ENCODE data around the gene PLVAP.
A peak's percentile ranks its signal among the peaks of the same experiment; 100 is the strongest.

The PLVAP gene
- 0 to 0.24 reads per million in 2 donors for total RNA-seq

- DNase-seq = no peak
Measured at GRCh38 chr19:17376935-17377600, at the start of gene PLVAP. TSS of gene PLVAP (minus strand) at chr19:17377342. CDS start at chr19:17377288, 54 bp downstream.

DNA sequence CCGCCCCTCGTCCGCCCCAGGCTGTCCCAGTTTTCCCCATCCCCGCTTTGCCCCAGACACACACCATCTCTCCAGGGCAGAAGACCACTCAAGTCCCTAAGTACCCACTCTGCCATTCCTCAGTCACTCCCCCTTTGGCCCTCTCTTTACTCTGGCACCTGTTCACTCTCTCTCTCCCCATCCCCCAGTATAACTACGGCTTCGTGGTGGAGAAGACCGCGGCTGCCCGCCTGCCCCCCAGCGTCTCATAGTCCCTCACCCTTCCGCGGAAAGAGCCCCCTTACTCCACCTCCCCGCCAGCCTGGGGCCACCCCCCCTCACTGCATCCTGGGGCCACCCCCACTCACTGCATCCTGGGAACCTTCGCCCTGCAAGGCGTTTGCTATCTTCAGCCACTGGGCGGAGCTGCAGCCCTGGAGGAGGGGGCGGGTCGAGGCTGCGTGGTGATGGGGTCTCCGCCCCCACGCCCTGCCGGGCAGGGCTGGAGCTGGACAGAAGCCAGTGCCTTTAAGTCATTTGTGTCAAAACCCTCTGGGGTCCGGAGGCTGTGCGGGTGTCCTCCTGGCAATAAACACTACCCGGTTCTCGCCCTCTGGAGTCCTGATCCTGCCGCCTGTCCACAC is 47.7 kb upstream of the PLVAP start:
- DNase-seq = no peak

DNA sequence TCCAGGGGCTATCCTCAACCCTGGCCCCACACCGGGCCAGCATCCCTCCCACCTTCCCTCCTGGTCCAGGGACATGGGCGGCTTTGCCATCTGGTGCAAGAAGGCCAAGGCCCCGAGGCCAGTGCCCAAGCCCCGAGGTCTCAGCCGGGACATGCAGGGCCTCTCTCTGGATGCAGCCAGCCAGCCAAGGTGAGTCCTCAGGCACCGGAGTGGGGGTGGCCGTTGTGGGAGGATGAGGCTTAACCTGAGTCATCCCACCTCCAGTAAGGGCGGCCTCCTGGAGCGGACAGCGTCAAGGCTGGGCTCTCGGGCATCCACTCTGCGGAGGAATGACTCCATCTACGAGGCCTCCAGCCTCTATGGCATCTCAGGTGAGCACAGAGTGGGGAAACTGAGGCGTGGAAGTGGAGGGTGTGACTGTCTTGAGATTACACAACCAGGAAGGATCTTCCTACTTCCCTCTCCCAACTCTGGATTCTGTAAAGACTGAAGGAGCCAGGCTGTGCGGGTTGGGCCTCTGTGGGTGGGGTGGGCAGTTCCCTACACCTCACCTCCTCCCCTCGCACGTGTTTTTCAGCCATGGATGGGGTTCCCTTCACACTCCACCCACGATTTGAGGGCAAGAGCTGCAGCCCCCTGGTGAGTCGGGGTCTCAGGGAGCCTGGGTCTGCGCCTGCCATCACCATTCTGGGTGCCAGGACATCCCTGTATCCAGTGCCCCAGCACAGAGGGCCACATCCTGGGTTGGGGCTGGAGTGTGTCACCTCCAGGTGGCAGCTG is 46.5 kb upstream of the PLVAP start:
- DNase-seq = no peak

- DNase-seq = no peak
Measured at GRCh38 chr19:17421942-17422341, 44.8 kb upstream of the PLVAP start.

DNA sequence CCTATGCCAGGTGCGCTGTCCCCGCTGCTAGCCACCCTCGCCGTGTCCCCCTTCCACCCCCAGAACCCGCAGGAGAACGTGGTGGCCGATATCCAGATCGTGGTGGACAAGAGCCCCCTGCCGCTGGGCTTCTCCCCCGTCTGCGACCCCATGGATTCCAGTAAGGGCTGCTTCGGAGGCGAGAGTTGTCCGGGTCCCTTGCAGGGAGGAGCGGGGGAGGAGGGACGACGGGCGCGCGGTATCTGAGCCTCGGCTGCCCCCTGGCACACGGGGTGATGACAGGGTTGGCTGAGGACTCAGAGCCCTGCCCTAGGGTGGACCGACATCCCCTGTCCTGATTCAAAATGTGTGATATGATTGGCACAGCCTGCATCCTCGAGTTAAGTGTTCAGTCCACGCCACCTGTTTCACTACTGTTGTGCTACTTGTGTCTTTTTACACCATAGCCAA is 43.4 kb upstream of the PLVAP start:
- no peak for DNase-seq

GRCh38 chr19:17419621-17420474 is 42.7 kb upstream of the PLVAP start, which contains the start of gene MVB12A:
TSS of gene MVB12A (plus strand) at chr19:17420047. CDS start at chr19:17420136, 89 bp downstream.
- peak; percentile 91 for DNase-seq

DNA sequence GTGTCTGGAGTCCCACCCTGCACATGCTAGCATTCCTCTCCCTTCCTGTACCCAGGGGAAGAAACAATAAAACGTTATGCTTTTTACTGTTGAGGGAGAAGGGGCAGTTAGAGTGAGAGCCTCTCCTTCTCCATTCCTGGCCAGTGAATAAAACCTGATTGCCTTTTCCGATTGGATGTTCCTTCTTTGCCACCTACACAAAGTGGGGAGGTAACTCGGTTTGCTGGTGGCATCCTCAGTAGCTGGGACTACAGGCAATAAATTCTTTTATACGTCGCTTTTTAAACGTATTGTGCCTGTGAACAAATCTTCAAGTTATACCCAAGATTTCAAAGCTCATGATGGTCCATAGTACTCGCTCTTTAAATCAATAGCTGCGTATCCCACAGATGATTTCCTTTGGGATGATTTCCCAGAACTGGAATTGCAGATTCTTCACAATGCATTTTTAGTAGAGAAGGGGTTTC is 42.0 kb upstream of the PLVAP start:
- DNase-seq = no peak

- DNase-seq = no peak
Measured at GRCh38 chr19:17418710-17419109, 41.6 kb upstream of the PLVAP start.

DNA sequence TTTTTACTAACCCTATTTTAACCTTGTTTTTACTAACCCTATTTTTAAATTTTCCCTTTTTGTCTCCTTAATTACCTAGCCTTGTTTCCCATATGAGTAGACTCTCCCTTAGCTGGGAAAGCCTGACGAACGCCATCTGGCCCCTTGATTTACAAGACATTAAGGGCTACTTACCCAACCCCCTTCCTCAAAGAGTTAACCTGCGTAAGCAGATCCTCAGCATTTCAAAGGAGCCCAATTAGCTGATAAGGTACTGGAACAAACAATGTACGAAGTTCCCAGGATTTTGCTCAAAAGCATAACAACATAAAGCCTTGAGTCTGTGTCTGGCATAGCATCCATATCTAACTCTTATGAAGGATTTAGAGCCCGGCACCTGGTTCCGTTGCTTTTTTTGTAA is 38.0 kb upstream of the PLVAP start:
- no peak for DNase-seq

GRCh38 chr19:17414097-17414496 is 37.0 kb upstream of the PLVAP start:
- DNase-seq = no peak

GRCh38 chr19:17411801-17412200 is 34.7 kb upstream of the PLVAP start:
- DNase-seq = no peak

- no peak for DNase-seq
Measured at GRCh38 chr19:17409990-17410389, 32.8 kb upstream of the PLVAP start.

DNA sequence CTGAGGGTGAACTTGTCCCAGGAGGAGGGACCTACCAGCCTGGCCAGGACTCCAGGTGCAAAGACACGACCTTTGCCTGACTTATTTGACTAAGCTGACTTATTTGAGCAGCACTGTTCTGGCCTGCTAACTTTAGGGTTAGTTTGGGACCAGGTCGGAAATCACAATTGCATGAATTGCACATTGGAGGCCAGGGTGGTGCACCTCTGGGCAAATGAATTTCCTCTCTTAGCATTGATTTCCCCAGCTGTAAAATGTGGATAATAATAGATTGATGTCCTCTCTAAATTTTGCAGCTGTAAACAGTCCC is 29.7 kb upstream of the PLVAP start:
- no peak for DNase-seq

DNA sequence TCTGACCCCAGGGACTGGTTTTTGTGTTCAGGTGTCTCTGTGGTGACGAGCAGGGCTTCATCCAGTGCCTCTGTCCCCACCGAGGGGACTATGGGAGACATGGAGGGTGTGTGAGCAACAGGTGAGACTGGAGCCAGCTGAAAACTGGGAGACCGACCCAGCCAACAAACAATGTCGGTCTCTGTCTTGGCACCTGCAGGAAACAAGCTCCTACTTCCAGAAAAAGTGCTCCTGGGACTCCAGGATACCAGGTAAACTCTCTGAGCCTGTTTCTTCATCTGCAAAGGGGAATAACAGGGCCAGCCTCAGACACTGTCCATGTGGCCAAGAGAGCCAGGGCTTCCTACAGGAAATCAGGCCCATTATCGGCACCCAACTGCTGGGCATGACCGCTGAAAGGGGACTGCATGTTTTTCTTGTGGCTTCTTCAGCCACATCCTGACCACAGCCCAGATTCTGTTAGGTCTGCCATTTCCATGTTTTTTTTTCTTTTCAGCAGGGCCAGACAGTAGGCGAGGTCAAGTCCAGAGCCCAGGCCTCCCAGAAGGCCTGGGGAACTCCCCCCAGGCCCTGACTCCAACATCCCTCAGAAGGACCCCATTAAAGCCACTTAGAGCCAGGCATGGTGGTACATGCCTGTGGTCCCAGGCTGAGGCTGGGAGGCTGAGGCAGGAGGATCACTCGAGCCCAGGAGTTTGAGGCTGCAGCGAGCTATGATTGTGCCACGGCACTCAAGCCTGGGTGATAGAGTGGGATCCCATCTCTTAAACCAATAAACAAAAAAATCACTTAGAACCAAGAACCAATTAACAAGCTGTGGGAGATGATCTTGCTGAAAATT is 29.1 kb upstream of the PLVAP start:
- no peak for DNase-seq

DNA sequence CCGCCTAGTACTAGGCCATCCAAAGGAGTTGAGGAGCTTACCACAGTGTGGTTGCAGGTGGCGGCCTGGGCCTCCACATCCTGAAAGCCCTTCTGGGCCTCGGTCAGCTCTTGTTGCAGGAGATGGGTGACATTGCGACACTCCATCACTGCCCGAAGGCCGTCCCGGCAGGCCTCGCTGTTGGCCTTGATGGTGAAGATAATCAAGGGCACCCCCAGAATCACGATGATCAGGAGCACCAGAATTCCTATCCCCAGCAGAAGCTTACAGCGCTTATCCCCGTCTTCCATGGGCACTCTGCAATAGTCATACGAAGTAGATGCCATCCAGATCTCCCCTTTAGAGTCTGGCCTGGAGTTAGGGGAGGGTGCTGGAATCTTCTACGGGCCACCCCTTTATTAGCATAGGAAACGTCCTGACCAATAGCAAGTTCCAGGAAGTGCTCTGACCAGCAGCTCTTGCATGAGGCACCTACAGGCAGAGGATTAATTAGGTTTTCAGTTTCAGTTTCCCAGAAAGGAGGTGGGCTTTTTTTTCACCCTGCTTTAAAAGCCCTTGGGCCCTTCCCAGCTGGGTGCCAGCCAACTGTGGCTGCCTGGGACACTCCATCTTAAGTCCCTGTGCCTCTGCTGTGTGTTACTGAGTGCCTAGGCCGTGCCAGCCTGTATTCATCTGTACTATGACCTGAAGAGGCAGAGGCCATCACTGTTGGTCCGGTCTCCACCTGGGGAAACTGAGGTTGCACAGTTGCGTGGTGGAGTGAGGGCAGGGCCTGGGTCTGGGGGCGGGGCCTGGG is 28.3 kb upstream of the PLVAP start, which contains the start of gene BST2:
Gene BST2 (minus strand): TSS at position 381 of the 796 bp plus-strand sequence. CDS start 55 bp downstream, at position 326.
- no peak for DNase-seq

- no peak for DNase-seq
Measured at GRCh38 chr19:17404621-17405249, 27.6 kb upstream of the PLVAP start.

GRCh38 chr19:17404015-17404414 is 26.9 kb upstream of the PLVAP start:
- no peak for DNase-seq

DNA sequence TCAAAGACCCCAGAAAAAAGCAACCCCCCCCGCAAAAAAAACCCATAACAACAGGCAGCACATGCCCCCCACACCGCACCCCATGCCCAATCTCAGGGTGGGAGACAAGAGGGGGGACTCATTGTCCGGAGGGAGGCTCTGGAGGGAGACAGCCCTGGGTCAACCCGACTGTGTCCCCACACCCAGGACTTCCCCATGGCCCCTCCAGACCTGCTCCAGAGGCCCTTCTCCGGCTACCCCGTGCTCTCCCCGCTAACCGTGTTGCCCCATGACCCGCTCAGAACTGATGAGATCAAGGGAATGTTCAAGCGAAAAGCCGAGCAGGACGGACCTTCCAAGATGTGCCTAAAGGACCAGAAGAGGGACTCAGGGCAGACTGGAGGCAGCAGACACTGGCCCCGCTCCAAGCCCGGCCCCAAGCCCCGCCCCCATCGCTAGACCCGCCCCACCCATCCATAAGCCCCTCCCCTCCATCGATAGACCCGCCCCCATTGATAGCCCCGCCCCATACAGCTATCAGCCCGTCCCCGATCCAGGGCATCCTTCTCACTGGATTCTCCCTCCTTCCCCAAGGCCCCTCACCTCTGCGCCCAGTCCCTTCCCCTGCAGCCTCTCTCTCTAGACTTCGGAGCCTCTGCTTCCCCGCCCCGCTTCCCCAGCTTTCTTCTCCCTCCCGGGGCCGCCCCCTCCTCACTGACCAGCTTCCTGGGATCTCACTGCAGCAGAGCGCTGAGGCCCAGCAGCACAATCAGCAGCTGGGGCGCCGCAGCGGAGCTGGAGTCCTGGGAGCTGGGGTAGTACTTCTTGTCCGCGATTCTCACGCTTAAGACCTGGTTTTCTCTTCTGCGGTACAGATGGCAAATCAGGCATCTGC is 26.1 kb upstream of the PLVAP start:
- peak; percentile 59 for DNase-seq

- DNase-seq = no peak
Measured at GRCh38 chr19:17401628-17402027, 24.5 kb upstream of the PLVAP start.
